ENCODE measurements around the gene PLXNA4.
A peak's percentile ranks its signal among the peaks of the same experiment; 100 is the strongest.

The PLXNA4 gene

DNA sequence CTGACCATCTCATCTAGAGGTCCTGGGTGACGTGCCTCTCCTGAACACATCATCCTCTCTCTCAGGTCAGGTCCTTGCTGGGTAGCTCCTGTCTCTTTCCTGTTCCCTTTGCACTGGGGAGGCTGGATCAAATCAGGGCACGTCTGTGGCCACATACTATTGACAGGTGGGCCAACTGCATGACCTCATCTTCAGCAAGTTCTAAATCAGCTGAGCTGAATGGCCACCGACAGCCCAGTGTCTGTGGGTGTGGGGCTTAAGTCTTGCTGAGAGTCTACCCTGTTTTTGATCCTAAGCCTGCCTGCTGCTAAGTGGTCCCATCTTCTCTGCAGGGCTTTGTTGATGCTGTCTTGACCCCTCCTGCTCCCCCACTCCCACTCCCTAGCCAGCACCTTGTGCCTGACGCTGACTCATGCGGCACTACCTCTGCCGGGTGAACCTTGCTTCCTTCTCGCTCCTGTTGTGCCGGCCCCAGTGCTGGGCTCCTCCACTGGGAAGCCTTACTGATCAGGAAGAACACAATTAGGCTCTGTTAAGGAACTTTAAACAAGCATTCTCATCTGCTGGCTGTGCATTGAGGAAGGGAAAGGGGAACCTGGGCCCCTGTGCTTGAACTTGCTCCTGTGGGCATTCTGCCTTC lies 440.4 kb downstream of the PLXNA4 start:
- no peak for TF ChIP-seq SPI1 (IDR thresholded peaks at IDR 0.05; ENCODE audit: borderline replicate concordance, low read depth)
- TF ChIP-seq POLR2AphosphoS5 (IDR thresholded peaks at IDR 0.05; ENCODE audit: low read depth): no peak
- TF ChIP-seq, protein P1, sequence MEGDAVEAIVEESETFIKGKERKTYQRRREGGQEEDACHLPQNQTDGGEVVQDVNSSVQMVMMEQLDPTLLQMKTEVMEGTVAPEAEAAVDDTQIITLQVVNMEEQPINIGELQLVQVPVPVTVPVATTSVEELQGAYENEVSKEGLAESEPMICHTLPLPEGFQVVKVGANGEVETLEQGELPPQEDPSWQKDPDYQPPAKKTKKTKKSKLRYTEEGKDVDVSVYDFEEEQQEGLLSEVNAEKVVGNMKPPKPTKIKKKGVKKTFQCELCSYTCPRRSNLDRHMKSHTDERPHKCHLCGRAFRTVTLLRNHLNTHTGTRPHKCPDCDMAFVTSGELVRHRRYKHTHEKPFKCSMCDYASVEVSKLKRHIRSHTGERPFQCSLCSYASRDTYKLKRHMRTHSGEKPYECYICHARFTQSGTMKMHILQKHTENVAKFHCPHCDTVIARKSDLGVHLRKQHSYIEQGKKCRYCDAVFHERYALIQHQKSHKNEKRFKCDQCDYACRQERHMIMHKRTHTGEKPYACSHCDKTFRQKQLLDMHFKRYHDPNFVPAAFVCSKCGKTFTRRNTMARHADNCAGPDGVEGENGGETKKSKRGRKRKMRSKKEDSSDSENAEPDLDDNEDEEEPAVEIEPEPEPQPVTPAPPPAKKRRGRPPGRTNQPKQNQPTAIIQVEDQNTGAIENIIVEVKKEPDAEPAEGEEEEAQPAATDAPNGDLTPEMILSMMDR (IDR thresholded peaks at IDR 0.05; ENCODE audit: insufficient read depth, low read length): no peak
- no peak for TF ChIP-seq REST (IDR thresholded peaks at IDR 0.05; ENCODE audit: insufficient replicate concordance, low read depth)
- no peak for TF ChIP-seq GABPA (IDR thresholded peaks at IDR 0.05; ENCODE audit: low read depth)
- H3K27ac ChIP-seq (replicated peaks): no peak overlapping the region
- no peak overlapping the region for H3K4me3 ChIP-seq (replicated peaks; ENCODE audit: insufficient read depth, low read length)
- no peaks in the 10 kb centered on the region for H3K27me3 ChIP-seq (ENCODE audit: insufficient read depth, poor library complexity, severe bottlenecking)
- DNase-seq (ENCODE audit: low read depth in 1 of 2, low spot score in 1 of 2): no peak

GRCh38 chr7:132134814-132135445 lies 441.3 kb downstream of the PLXNA4 start:
- H3K27me3 ChIP-seq (ENCODE audit: insufficient read depth, poor library complexity, severe bottlenecking): no peaks in the 10 kb centered on the region
- TF ChIP-seq SPI1 (IDR thresholded peaks at IDR 0.05; ENCODE audit: borderline replicate concordance, low read depth) (no peak), REST (IDR thresholded peaks at IDR 0.05; ENCODE audit: insufficient replicate concordance, low read depth) (peak; percentile 83), GABPA (IDR thresholded peaks at IDR 0.05; ENCODE audit: low read depth) (no peak), POLR2AphosphoS5 (IDR thresholded peaks at IDR 0.05; ENCODE audit: low read depth) (no peak)
- TF ChIP-seq, protein P1 (IDR thresholded peaks at IDR 0.05; ENCODE audit: insufficient read depth, low read length): no peak
- H3K27ac ChIP-seq (replicated peaks): no peak overlapping the region
- no peak overlapping the region for H3K4me3 ChIP-seq (replicated peaks; ENCODE audit: insufficient read depth, low read length)
- no peak for DNase-seq (ENCODE audit: low read depth in 1 of 2, low spot score in 1 of 2)

GRCh38 chr7:132133501-132133900 lies 442.8 kb downstream of the PLXNA4 start:
- Histone ChIP-seq H3K27me3 (ENCODE audit: insufficient read depth, poor library complexity, severe bottlenecking) (no peaks in the 10 kb centered on the region), H3K4me3 (replicated peaks; ENCODE audit: insufficient read depth, low read length) (no peak overlapping the region), H3K27ac (replicated peaks) (no peak overlapping the region)
- DNase-seq (ENCODE audit: low read depth in 1 of 2, low spot score in 1 of 2): no peak
- TF ChIP-seq SPI1 (IDR thresholded peaks at IDR 0.05; ENCODE audit: borderline replicate concordance, low read depth) (no peak), GABPA (IDR thresholded peaks at IDR 0.05; ENCODE audit: low read depth) (no peak), POLR2AphosphoS5 (IDR thresholded peaks at IDR 0.05; ENCODE audit: low read depth) (no peak), REST (IDR thresholded peaks at IDR 0.05; ENCODE audit: insufficient replicate concordance, low read depth) (no peak)
- TF ChIP-seq, protein P1 (IDR thresholded peaks at IDR 0.05; ENCODE audit: insufficient read depth, low read length): no peak
